HL-60/S4 treated with phorbol 12-myristate 13-acetate at 8.2 ng/mL for 4 days and 3 days (cell line): Measurements from ENCODE around the gene TECTA.
"Not testable (repeated sequence)": the region's sequence is repeated elsewhere in the genome, so short reads cannot be mapped to it uniquely, and the experiment has no call there.

Source experiments
- in situ Hi-C: fragments of 300-500 bp; cut with MboI; formaldehyde crosslinking; loops from 2 replicates; pipeline ENCODE4 v1.15.0; 2022; ENCODE audit warnings: low sequenced_read_pairs

TECTA gene

DNA sequence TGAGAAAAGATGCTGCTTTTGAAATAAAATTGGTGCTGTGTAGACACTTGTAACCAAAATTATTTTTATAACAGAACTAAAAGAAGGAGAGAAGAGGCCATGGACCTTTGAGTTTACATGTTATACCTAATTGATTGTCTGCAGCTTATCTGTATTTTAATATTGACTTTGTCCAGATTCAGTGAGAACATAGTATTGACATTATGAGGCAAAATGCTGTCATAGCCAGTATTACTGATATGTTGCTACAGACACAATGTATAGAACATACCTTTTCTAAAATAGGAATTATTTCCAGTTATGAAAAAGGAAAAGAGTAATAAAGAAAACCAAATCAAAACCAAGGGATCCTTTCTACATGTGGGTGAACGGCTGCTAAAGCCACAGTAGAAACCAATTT is 11.5 kb upstream of the TECTA start:
- in situ Hi-C loops: no loop called here

DNA sequence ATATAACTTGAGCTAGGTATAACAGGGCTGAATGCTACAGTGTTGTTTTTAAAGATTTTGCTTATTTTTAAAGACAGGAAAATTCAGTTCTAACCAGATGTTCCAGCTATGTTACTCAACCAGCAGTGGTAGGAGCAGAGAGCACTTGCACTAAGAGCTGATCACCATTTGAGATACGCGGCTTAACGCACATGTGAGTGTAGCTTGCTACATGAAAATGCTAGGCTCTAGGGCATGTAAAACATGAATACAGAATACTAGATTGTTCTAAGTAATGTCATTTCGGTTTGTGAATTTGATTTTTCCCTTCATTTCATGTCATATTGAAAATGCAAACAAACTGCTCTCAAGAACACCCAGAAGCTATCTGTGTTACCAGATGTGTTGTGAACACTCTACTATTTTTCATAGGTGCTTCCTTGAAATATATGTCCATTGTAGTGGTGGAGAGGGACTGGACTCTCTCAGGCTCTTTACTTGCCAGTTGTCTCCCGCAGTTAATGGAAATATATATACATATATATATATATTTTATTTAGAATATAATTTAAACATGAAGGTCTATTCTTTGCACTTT is 10.8 kb upstream of the TECTA start:
- in situ Hi-C loops: no loop called here

DNA sequence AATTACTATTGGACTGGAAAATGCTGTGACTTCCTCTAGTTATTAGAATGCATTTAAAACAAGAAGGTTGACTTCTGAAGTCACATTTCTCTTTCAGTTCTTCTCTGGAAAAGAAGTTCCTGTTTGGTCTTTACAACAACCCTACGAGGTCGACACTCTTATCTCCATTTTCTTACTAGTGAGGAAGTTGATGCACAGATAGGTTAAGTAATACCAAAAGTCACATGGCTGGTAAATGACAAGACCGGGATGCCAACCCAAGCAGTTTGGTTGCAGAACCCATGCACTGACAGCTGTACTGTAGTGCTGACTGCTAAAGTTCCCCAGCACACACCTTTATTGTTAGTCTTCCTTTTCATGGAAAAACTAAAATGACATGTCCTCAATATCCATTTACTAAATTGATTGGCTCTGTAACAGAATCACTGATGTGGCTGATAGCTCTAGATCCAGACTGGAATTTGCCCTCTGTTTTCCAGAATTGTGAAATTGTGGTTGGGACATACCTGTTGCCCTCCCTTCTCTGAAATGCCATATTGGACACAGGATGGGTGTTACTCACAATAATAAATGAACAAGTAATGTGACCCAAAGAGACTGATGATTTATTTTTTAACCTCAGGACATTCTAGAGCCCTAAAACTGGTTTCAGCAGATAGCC is 9.4 kb upstream of the TECTA start:
- in situ Hi-C loops: no loop called here

DNA sequence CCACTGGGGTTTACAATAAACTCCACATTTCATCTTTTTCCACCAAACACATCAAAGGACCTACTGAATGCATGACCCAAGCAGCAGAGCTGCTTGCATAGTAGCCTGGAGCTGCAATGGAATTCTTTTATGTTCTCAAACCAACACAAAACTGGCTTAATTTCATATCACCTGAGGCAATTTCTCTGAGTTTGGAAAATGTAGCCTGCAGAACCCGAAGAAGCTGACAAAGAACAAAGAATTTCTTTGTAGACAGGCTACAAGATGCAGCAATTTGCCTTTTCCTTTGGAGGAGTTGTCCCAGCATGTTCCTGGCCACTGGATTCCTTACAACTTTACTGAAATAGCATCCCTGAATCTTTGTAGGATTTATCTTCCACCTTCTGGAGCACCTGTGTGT is 5.5 kb upstream of the TECTA start:
- in situ Hi-C loops: no loop called here

DNA sequence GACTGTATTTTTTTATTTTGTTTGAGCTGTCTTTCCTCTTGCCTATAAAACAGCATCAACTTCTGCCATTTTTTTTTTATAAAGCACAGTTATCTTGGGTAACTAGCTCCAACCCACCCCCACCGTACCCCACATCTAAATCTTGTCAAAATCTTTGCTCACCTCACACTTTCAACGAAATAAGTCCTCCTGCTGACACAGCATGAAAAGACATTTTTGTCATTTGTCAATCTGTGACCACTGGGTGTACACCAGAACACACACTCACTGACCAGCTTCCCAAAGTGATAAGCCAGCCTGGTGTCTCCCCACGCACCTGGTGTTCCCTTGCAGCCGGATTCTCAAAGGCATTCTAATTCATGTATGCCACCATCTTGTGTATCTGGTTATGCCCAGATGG is 1.7 kb upstream of the TECTA start:
- in situ Hi-C loops: no loop called here

DNA sequence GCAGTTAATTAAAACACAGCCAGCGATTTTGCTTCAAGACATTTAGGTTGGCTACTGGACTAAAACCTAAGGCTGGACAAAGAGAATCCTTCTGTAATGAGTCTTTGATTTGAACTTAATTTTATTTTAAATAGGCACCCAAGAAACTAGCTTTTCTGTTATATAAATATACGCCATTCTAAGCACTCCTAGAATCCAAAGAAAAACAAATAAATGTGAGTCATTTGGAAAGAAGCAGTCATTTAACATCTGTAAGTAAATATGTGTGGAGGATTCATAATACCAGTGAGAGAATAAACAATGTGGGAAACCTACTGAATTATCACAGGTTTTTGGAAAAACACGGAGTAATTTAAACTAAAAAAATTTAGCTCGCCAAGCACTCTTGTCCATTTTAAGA is 1.2 kb upstream of the TECTA start:
- in situ Hi-C loops: no loop called here

DNA sequence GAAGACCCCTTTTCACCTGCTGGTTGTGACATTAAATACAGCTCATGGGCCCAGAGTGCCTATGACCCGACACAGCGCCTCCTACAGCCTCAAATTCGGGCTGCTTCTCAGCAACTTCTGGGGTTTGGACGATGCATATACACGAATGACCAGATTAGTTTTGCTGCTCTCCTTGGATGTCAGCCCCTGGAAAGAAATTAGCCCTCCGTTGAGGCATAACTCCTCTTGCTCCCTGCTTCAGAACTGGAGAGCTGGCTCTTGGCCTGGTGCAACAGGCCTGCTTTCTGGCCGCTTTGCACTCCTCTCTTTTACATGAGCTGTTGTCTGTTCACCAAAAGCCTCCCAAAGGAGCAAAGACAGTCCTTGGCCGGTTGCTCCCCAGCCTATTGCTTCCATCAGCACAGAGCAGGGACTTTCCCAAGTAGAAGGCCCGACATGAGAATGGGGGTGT is 3.3 kb downstream of the TECTA start:
- in situ Hi-C loops: no loop called here

DNA sequence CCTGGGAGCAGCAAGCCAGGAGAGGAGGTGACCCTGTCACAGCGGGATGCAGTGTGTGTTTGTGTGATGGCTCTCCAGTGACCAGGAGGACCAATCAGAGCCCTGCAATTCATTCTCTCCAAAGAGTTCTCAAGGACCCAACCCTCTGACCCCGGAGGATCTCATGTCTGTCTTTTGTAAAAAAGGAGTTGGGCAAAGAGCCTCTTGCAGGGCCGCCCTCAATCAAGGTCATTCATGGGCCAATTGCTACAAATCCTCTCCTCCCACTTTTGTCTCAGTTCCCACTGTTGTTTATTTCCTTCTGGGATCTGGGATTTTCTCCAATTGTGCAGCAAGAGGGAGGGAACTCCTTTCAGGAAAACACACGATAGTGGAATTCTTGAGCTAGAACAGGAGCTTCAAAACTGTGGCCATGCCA is 4.0 kb downstream of the TECTA start:
- in situ Hi-C loops: no loop called here

DNA sequence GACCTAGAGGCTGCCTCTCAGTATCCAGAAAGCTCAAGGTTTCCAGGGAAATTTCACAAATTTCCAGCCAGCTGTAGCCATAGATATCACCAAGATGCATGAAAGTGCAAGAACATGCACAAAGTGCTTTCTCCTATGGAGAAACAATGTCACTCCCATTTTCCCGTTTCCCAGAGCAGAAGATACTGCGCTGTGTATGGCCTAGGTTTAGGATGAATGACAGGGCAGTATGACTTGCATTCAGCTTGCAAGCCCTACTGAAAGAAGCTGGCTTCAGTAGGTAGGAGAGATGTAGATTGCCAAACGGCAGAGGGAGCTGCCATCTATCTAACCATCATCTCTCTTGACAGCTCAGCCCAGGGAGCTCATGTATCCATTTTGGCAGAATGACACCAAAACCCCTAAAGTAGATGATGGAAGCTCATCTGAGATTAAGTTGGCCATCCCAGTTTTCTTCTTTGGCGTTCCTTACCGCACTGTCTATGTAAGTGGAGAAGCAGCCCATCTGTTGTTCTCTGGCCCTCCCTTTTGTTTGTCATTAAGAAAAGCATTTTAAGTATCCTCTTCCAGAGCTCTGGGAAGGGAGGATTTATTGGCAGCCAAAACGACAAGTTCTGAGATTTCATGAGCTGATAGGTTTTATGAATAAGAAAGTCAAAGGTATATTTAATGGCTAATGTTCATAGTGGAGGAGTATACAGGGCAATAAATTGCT is 4.6 kb downstream of the TECTA start:
- in situ Hi-C loops: no loop called here

DNA sequence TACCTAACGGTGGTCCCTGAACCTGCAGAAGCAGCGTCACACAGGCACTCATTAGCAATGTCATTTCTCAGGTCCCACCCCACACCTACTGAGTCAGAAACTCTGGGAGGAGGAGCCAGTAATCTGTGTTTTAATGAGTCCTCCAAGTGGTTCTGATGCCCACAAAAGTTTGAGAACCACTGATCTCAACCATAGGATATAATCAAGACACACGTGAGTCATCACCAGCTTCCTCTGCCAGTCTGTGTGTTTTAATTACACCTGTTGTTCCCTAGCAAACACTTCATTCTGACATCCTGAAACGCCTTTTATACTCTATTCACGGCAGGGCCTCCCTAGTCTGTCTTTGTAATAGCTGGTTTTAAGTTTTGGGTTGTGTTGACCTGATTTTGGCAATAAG is 5.8 kb downstream of the TECTA start:
- in situ Hi-C loops: no loop called here

DNA sequence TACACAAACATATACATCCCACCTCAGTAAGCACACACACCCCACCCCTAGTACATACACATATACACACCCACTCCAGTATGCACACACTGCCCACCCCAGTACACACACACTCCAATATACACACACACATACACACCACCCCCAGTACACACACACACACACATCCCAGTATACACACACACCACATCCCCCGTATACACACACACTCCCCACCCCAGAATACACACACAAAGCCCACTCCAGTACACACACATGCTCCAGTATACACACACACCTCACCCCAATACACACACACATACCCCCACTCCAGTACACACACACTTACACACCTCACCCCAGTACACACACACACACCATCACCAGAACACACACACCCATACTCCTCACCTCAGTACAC is 7.4 kb downstream of the TECTA start:
- in situ Hi-C loops: no loop called here

DNA sequence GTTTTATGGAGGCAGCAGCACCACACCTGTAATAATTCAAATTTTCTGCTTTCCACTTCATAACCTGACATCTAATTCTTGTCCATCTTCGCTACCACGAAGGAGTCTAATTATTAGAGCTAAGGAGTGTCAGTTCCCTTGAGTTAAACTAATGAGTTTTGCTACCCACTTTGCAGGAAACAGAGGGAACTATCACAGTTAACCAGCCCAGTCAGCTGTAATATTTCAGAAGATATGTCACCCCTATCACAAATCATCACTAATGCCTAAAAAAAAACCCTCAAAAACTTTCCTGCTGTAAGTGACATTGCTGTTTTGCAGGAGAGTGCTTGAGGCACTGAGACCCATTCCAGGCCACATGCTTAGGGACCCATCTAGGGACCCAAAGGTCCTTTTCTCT is 8.4 kb downstream of the TECTA start:
- in situ Hi-C loops: no loop called here

DNA sequence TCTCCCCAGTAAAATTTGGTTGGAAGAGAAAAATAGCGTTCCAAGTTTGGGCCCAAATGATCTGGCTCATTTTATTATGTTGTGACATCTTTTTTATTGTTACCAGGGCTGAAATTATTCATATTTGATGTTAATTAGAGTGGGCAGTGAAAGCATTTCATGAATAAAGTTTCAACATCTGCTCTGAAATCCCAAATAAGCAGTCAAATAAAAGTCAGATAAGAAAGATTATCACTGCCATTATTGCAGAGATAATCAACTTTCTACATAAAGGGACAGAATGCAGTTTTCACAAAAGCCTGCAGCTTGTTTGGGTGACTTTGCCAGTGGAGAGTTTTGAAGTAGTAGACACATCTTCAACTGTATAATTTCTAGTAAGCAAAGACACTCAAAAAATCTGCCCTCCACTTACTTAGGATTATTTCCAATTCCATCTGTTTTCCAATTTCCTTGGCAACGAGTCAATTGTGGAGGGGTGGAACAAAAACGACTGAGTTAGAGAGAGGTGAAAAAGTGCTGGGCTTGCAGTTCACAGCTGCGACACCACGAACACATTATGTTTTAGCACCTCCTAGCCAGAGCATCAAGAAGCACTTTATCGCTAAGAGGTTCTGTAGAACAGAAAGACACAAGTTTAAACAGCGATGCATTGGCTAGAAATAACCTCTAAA is 9.0 kb downstream of the TECTA start:
- in situ Hi-C loops: no loop called here

DNA sequence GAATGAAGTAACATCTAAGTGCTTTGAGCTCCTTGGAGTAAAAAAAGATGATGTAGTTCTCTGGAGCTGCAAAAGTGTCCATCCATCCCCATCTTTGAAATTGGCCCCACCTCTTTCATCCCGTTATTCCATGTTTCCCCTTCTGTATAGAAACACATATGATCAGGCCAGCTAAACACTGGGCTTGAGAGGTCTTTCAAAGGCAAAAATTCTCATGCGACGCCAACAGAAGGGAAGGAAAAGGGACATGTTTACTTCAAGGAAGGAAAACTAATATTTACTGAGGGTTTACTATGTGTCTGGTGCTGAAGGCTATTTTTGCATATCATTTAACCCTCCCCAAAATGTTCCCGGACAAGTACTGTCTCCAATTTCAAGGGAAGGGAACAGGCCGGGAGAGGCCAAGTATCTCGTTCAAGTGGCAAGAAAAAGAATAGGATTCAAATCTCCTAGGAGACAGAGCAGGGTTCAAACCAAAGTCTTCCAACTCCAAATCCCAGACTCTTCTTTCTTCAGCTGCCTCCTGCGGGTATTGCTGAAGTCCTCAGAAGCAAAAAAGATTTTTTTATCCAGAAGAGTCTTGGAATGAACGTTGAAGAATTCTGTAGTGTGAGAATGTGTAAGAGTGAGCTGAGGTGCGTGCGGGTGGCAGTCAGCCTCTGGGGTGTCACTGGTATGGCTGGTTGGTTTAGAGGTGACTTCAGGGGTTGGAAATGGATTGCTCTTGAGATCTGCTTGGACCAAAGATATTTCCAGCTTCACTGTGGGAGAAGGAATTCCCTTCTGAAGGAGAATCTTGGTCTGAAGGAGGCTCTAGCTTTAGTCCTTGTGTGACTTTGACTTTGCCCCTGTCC is 10.1 kb downstream of the TECTA start:
- in situ Hi-C loops: no loop called here

DNA sequence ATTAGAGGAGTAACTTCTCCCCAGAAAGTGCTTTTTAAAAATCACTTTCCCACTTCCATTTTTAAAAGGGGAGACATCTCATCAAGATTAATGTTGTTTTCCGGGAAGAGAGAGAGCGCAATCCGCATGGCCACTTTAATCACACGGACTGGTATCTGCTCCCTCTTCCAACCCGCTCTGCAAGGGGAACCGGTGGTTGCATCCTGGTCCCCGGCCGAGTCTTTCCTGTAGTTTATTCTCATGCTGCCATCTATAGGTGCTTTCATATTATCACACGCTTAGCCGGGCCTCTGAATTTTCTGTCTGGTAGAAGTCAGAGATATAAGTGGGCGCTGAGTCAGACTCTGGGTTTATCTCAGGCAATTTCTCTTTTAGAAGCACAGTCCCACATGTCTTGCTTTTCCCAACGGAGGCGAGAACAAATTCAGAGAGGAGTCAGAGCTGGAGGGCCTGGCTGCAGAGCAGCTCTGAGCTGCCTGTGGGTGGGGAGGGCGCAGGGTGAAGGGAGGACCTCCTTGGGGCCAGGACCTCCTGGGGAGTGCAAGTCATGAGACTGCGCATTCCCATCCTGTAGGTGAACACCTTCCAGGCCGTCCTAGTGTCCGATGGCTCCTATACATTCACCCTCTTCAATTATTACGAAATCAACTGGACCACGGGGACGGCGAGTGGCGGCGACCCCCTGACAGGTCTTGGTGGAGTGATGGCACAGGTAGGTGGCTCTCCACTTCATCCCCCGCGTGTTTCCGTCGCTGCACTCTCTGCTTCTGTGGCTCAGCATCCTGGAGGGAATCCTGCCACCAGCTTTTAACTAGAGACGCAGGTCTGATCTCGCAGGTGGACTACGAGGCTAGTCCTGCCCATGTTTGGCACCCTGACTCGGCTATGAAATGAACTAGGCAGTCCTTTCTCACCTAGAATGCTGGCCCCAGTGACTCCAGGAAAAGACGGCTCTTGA is 11.7 kb downstream of the TECTA start:
- in situ Hi-C loops: no loop called here

DNA sequence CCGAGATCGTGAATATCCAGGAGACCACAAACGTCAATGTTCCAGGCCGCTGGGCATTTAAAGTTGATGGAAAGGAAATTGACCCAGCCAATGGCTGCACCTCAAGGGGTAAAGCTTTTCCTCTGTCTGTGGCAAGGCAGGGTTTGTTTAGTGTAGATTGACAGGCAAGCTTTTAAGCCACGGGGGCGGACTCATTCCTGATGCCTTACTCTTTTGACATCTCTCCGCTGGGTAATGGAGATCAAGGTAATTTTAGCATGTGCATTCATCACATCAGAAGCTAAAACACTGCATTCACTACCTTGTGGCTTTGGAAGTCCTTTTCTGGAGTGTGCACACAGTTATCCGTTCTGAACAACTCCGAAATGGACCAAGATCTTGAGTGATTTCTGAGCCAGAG is 12.6 kb downstream of the TECTA start:
- in situ Hi-C loops: no loop called here

DNA sequence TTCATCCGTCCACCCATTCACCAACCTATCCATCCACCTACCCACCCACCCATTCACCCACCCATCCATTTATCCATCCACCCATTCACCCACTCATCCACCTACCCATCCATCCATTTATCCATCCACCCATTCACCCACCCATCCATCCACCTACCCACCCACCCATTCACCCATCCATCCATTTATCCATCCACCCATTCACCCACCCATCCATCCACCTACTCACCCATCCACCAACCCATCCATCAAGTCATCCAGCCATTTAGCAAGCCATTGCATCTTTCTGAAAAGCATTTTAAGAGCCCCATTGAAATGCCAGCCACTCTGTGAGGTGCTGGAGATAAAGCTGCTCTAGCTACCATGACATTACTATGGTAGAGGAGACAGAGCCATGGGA is 14.0 kb downstream of the TECTA start:
- in situ Hi-C loops: not testable (repeated sequence)

DNA sequence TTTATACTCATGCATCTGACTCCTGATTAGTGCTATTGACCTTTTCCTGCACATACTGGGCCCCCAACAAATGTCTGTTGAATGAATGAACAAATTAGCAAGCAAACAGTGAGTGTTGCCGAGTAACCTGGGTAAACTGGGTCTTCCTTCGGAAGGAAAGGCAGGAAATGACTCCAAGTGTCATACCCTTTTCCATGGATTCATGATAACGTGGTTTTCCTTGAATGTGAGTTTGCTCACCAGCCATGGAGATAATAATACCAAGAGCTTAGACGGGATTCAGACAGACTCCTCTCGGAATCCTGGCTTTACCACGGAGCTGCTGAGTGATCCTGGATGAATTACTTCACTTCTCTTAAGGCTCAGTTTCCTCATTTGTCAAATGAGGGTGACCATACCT is 16.7 kb downstream of the TECTA start:
- in situ Hi-C loops: no loop called here

DNA sequence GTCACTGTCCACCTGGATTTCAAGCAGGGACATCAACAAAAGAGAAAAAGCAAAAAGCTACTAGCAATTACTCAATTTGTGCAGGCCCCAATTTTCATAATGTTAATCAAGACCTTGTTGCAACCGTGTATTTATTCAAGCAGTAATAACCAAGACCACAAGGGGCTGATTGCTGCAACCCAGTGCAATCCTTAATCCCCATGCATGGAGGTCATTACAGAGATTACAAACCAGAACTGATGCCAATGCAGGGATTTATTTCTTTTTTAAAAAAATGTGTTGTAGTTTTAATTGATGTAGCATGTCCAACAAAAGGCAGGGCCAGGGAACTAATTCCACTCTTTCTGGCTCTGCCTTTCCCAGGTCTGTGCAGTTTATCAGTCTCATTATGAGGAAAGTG is 18.4 kb downstream of the TECTA start:
- in situ Hi-C loops: no loop called here

DNA sequence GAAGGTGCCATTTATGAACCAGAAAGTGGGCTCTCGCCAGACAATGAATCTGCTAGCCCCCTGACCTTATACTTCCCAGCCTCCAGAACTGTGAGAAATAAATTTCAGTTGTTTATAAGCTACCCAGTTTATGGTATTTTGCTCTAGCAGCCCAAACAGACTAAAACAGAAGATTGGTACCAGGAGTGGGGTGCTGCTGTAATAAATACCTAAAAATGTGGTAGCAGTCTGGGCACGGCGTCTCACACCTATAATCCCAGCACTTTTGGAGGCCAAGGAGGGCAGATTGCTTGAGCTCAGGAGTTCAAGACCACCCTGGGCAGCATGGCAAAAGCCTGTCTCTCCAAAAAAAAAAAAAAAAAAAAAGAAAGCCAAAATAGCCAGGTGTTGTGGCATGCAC is 21.3 kb downstream of the TECTA start:
- in situ Hi-C loops: no loop called here
